Neural cell (in vitro differentiated cells): ENCODE data around the gene CUEDC1. TPM values are rescaled to one million over a fixed set of nuclear protein-coding genes. Genes with fewer than 3 reads are reported as not detected.

ENCODE experiments used
- H2AFZ ChIP-seq: fragments of 200-600, 300-800 bp; sonication (generic), shearing (Covaris generic); 2 replicates; pipeline ENCODE4 v1.6.0; 2014; ENCODE audit warnings: low read depth, mild to moderate bottlenecking, antibody characterized with exemption, low read length, moderate library complexity
- H3F3A ChIP-seq: fragments of 200-600 bp; shearing (Covaris generic); 2 replicates; pipeline ENCODE4 v1.6.1; 2016; ENCODE audit warnings: mild to moderate bottlenecking, moderate library complexity, mixed read lengths, antibody characterized with exemption, low read length; ENCODE audit not compliant: insufficient read depth, poor library complexity, severe bottlenecking
- H3K27ac ChIP-seq: fragments of 200-600, 300-800 bp; sonication (generic), shearing (Covaris generic); 2 replicates; pipeline ENCODE4 v1.5.1; 2014; ENCODE audit warnings: mild to moderate bottlenecking, low read length, moderate library complexity
- H3K27me3 ChIP-seq: fragments of 300-800, 200-600 bp; sonication (generic), shearing (Covaris generic); 2 replicates; pipeline ENCODE4 v1.6.0; 2014; ENCODE audit warnings: mild to moderate bottlenecking, low read depth, low read length, moderate library complexity; ENCODE audit not compliant: insufficient read depth
- H3K36me3 ChIP-seq: fragments of 300-800, 200-600 bp; sonication (generic), shearing (Covaris generic); 2 replicates; pipeline ENCODE4 v1.5.1; 2014; ENCODE audit warnings: mild to moderate bottlenecking, antibody characterized with exemption, low read length, moderate library complexity; ENCODE audit not compliant: insufficient read depth
- H3K4me2 ChIP-seq: fragments of 300-800, 200-600 bp; sonication (generic), shearing (Covaris generic); 2 replicates; pipeline ENCODE4 v1.6.0; 2014; ENCODE audit warnings: mild to moderate bottlenecking, low read length
- H3K4me3 ChIP-seq: fragments of 300-800, 200-600 bp; sonication (generic), shearing (Covaris generic); 2 replicates; pipeline ENCODE4 v1.5.1; 2014; ENCODE audit warnings: mild to moderate bottlenecking, low read length, moderate library complexity
- H3K79me2 ChIP-seq: fragments of 200-600 bp; shearing (Covaris generic); replicated peaks from 2 replicates; pipeline ENCODE4 v1.6.0; 2014; ENCODE audit warnings: mild to moderate bottlenecking, low read length, moderate library complexity; ENCODE audit not compliant: insufficient read depth
- H3K9ac ChIP-seq: fragments of 300-800, 200-600 bp; sonication (generic), shearing (Covaris generic); 2 replicates; pipeline ENCODE4 v1.6.1; 2016; ENCODE audit warnings: mild to moderate bottlenecking, low read length, mixed read lengths
- H3K9me2 ChIP-seq: fragments of 200-600 bp; shearing (Covaris generic); 2 replicates; pipeline ENCODE4 v1.6.1; 2016; ENCODE audit warnings: mild to moderate bottlenecking, low read length, mixed read lengths; ENCODE audit not compliant: insufficient read depth
- H3K9me3 ChIP-seq: fragments of 200-600, 300-800 bp; sonication (generic), shearing (Covaris generic); 2 replicates; pipeline ENCODE4 v1.6.1; 2016; ENCODE audit warnings: mild to moderate bottlenecking, mixed run types, low read length, moderate library complexity, mixed read lengths
- H4K20me1 ChIP-seq: fragments of 200-600 bp; shearing (Covaris generic); 2 replicates; pipeline ENCODE4 v1.6.1; 2016; ENCODE audit warnings: mild to moderate bottlenecking, mixed run types; ENCODE audit not compliant: insufficient read depth
- EP300 ChIP-seq: fragments of 450-650 bp; conservative IDR thresholded peaks from 2 replicates; pipeline ENCODE4 v1.6.1; 2014; ENCODE audit warnings: antibody characterized with exemption, mild to moderate bottlenecking, moderate library complexity; ENCODE audit not compliant: poor library complexity, severe bottlenecking
- EZH2 ChIP-seq: fragments of 200-600, 300-800 bp; shearing (Covaris generic), sonication (generic); IDR thresholded peaks from 2 replicates; pipeline ENCODE4 v1.6.1; 2014; ENCODE audit warnings: antibody characterized with exemption, low read length, borderline replicate concordance, mild to moderate bottlenecking; ENCODE audit not compliant: insufficient read depth, poor library complexity, severe bottlenecking
- MXI1 ChIP-seq: fragments of 450-650 bp; conservative IDR thresholded peaks from 2 replicates; pipeline ENCODE4 v1.6.1; 2014; ENCODE audit warnings: antibody characterized with exemption, mild to moderate bottlenecking; ENCODE audit not compliant: poor library complexity, severe bottlenecking
- POLR2AphosphoS5 ChIP-seq: IDR thresholded peaks from 2 replicates; pipeline ENCODE4 v1.6.1; 2012
- RAD21 ChIP-seq: fragments of 450-650 bp; conservative IDR thresholded peaks from 2 replicates; pipeline ENCODE4 v1.6.1; 2014; ENCODE audit warnings: antibody characterized with exemption, mild to moderate bottlenecking, moderate library complexity
- SMC3 ChIP-seq: fragments of 450-650 bp; conservative IDR thresholded peaks from 2 replicates; pipeline ENCODE4 v1.6.1; 2014; ENCODE audit warnings: antibody characterized with exemption, mild to moderate bottlenecking, moderate library complexity; ENCODE audit not compliant: poor library complexity
- TAF1 ChIP-seq: IDR thresholded peaks from 2 replicates; pipeline ENCODE4 v1.6.1; 2012; ENCODE audit warnings: low read depth
- polyA plus RNA-seq: library from polyadenylated mRNA; depleted of rRNA; stranded (reverse); fragments of >200 nt; gene quantifications from 2 replicates; pipeline ENCODE4 v1.2.3, GENCODE V29; 2014
- TF ChIP-seq, protein P1 (sequence below): fragments of 450-650 bp; IDR thresholded peaks from 2 replicates; pipeline ENCODE4 v1.5.1; 2014; ENCODE audit warnings: antibody characterized with exemption, mild to moderate bottlenecking, moderate library complexity; ENCODE audit not compliant: poor library complexity, severe bottlenecking
- TF ChIP-seq, protein P2 (sequence below): IDR thresholded peaks from 2 replicates; pipeline ENCODE4 v1.6.1; 2012; ENCODE audit warnings: borderline replicate concordance

CUEDC1 gene
- polyA plus RNA-seq, 1 donor from 2014 or later = 27.0 TPM

DNA sequence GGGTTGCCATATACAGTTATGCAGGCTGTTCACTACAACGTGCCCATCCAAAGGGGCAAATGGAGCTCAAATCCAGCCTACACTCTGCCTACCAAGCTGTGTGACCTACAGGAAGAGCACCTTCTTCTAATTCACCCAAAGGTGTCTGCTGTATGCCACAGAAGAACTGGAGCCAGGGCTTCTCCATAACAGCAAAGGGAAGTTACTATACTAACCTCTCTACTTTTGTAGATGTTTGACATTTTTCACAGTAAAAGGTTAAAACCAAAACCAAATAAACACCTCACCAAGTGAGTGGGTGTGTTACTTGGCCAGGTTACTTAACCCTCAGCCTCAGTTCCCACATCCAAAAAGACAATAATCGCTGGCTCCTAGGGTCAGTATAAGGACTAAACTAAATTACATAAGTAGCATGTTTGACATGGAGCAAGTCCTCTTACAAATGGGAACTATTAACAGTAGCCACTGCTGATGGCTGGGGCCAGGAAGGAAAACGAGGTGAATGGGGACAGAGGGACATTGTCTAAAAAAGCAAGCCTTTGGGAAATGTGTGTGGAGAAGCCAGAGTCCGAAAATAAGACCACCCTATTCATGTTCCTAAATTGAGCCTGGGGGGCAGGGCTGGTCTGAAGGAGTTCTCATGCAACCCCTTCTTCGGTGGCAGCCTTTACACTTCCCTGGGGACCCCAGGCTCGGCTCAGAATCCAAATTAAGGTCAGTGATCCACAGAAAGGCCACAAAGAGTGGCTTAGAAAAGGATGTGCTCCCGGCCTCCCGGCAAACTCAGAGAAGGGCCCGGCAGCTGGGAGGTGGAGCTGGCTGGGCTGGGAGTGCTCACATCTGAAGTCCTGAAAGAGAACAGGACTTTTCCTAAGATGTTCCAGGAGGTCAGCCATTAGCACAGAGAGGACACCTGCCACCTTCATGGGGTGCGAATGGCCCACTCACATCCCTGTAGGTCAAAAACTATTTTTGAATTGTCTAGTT is 13.5 kb downstream of the CUEDC1 start (continued):
- TF ChIP-seq TAF1 = no peak

DNA sequence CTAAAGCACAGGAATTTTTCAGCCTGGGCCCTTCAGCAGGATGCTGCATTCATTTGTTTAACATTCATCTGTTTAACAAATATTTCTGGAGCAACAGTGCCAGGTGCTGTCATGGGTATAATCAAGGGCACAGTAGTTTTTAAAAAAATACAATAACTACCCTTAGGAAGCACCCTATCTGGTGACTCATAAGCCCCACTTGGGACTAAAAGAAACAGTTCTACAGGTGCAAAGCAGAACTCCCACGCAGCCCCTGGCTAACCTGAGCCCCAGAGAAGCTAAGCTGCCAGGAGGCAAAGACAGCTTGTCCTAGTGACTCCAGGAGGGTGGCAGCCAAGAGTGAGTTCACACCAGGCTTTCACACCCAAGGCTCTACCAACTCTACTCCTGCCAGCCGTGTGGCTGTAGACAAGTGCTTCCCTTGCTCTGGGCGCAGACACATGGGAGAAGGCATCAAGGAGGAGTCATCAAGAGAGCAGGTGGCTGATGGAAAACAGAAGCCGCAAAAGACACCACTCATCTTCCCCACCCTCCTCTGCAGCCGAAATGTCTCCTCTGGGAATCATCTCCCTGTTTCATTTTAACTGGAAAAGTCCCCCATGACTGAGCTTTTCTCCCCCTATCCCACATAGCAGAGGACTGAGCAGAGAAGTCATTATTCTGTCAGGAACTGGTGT is 14.4 kb downstream of the CUEDC1 start:
- Histone ChIP-seq H3K9me3 (no peaks in the 10 kb centered on the region), H3K9me2 (no peaks in the 10 kb centered on the region), H4K20me1 (no peaks in the 10 kb centered on the region), H3K27me3 (no peaks in the 10 kb centered on the region), H3K27ac (no peak overlapping the region), H3K36me3 (no peaks in the 10 kb centered on the region), H3K79me2 (peaks cover 21% of the 10 kb centered on the region), H3K4me3 (no peak overlapping the region), H3K9ac (no peak overlapping the region), H3F3A (no peaks in the 10 kb centered on the region), H2AFZ (no peak overlapping the region), H3K4me2 (no peak overlapping the region)
- TF ChIP-seq EZH2 (no peak), POLR2AphosphoS5 (no peak), SMC3 (no peak), EP300 (no peak), MXI1 (no peak)
- TF ChIP-seq, protein P1, sequence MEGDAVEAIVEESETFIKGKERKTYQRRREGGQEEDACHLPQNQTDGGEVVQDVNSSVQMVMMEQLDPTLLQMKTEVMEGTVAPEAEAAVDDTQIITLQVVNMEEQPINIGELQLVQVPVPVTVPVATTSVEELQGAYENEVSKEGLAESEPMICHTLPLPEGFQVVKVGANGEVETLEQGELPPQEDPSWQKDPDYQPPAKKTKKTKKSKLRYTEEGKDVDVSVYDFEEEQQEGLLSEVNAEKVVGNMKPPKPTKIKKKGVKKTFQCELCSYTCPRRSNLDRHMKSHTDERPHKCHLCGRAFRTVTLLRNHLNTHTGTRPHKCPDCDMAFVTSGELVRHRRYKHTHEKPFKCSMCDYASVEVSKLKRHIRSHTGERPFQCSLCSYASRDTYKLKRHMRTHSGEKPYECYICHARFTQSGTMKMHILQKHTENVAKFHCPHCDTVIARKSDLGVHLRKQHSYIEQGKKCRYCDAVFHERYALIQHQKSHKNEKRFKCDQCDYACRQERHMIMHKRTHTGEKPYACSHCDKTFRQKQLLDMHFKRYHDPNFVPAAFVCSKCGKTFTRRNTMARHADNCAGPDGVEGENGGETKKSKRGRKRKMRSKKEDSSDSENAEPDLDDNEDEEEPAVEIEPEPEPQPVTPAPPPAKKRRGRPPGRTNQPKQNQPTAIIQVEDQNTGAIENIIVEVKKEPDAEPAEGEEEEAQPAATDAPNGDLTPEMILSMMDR = no peak
- TF ChIP-seq, protein P2, sequence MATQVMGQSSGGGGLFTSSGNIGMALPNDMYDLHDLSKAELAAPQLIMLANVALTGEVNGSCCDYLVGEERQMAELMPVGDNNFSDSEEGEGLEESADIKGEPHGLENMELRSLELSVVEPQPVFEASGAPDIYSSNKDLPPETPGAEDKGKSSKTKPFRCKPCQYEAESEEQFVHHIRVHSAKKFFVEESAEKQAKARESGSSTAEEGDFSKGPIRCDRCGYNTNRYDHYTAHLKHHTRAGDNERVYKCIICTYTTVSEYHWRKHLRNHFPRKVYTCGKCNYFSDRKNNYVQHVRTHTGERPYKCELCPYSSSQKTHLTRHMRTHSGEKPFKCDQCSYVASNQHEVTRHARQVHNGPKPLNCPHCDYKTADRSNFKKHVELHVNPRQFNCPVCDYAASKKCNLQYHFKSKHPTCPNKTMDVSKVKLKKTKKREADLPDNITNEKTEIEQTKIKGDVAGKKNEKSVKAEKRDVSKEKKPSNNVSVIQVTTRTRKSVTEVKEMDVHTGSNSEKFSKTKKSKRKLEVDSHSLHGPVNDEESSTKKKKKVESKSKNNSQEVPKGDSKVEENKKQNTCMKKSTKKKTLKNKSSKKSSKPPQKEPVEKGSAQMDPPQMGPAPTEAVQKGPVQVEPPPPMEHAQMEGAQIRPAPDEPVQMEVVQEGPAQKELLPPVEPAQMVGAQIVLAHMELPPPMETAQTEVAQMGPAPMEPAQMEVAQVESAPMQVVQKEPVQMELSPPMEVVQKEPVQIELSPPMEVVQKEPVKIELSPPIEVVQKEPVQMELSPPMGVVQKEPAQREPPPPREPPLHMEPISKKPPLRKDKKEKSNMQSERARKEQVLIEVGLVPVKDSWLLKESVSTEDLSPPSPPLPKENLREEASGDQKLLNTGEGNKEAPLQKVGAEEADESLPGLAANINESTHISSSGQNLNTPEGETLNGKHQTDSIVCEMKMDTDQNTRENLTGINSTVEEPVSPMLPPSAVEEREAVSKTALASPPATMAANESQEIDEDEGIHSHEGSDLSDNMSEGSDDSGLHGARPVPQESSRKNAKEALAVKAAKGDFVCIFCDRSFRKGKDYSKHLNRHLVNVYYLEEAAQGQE = no peak

DNA sequence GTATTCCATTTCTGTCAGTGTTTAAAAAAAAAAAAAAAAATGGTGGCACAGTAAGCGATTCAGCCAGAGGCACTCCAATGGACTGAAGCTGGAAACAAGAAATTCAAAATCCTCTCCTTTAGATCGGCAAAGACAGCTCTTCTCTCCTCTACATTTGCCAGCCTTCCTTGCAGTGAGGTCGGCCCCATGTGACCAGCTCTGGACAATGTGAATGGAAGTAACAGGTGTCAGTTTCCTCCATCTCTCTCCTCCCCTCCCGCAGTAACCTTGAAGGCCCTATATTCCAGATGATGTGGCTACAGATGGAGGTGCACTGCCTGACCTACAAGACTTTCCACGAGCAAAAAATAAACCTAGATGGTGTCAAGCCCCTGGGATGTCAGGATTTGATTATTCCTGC is 15.0 kb downstream of the CUEDC1 start:
- H4K20me1 ChIP-seq = no peaks in the 10 kb centered on the region
- H3K36me3 ChIP-seq = no peaks in the 10 kb centered on the region
- no peaks in the 10 kb centered on the region for H3K9me2 ChIP-seq
- peaks cover 21% of the 10 kb centered on the region for H3K79me2 ChIP-seq
- no peak for TF ChIP-seq EP300
- no peak for TF ChIP-seq MXI1
- TF ChIP-seq POLR2AphosphoS5 = no peak
- no peak for TF ChIP-seq EZH2
- no peak for TF ChIP-seq RAD21
- TF ChIP-seq TAF1 = no peak
- TF ChIP-seq, protein P2 = no peak
- TF ChIP-seq, protein P1 = no peak
- no peak for TF ChIP-seq SMC3
- H3F3A ChIP-seq = no peaks in the 10 kb centered on the region
- H3K27me3 ChIP-seq = no peaks in the 10 kb centered on the region
- no peak overlapping the region for H3K4me2 ChIP-seq
- H3K27ac ChIP-seq = no peak overlapping the region
- no peaks in the 10 kb centered on the region for H3K9me3 ChIP-seq
- H3K4me3 ChIP-seq = no peak overlapping the region
- no peak overlapping the region for H3K9ac ChIP-seq
- no peak overlapping the region for H2AFZ ChIP-seq
